IPS-18a (cell line): Measurements from ENCODE around the gene KCNE2.

Source experiments
- H3K27ac ChIP-seq: one replicate; pipeline ENCODE4 v1.5.1; 2013; ENCODE audit warnings: low read length
- H3K27me3 ChIP-seq: one replicate; pipeline ENCODE4 v1.6.1; 2013; ENCODE audit warnings: mild to moderate bottlenecking, low read length; ENCODE audit not compliant: control insufficient read depth, insufficient read depth
- H3K36me3 ChIP-seq: one replicate; pipeline ENCODE4 v1.6.1; 2013; ENCODE audit warnings: low read depth, low read length; ENCODE audit not compliant: control insufficient read depth
- H3K4me1 ChIP-seq: one replicate; pipeline ENCODE4 v1.6.1; 2013; ENCODE audit warnings: low read depth, low read length; ENCODE audit not compliant: control insufficient read depth
- H3K4me3 ChIP-seq: one replicate; pipeline ENCODE4 v1.5.1; 2013; ENCODE audit warnings: low read length
- H3K9ac ChIP-seq: one replicate; pipeline ENCODE4 v1.6.1; 2013; ENCODE audit warnings: mild to moderate bottlenecking, low read length, moderate library complexity
- H3K9me3 ChIP-seq: one replicate; pipeline ENCODE4 v1.6.1; 2013; ENCODE audit warnings: low read depth, low read length; ENCODE audit not compliant: control insufficient read depth

The KCNE2 gene, protein sequence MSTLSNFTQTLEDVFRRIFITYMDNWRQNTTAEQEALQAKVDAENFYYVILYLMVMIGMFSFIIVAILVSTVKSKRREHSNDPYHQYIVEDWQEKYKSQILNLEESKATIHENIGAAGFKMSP

GRCh38 chr21:34363733-34364132 is at the start of gene KCNE2:
KCNE2 (plus strand) TSS chr21:34364006; CDS start chr21:34370479, 6,473 bp downstream.
- Histone ChIP-seq H3K4me1 (peaks cover 3% of the 10 kb centered on the region), H3K4me3 (no peak within 1 kb of the TSS), H3K27ac (no peak within 1 kb of the TSS), H3K9ac (no peak within 1 kb of the TSS), H3K27me3 (no peaks in the 10 kb centered on the region), H3K36me3 (no peaks in the 10 kb centered on the region), H3K9me3 (no peaks in the 10 kb centered on the region)

- no peak overlapping the region for H3K27ac ChIP-seq
- no peak overlapping the region for H3K4me3 ChIP-seq
- H3K9me3 ChIP-seq: no peaks in the 10 kb centered on the region
- H3K27me3 ChIP-seq: no peaks in the 10 kb centered on the region
- no peaks in the 10 kb centered on the region for H3K36me3 ChIP-seq
- H3K4me1 ChIP-seq: no peaks in the 10 kb centered on the region
- H3K9ac ChIP-seq: no peak overlapping the region
These were observed 44.2 kb upstream of the KCNE2 start for GRCh38 chr21:34319585-34319984.

DNA sequence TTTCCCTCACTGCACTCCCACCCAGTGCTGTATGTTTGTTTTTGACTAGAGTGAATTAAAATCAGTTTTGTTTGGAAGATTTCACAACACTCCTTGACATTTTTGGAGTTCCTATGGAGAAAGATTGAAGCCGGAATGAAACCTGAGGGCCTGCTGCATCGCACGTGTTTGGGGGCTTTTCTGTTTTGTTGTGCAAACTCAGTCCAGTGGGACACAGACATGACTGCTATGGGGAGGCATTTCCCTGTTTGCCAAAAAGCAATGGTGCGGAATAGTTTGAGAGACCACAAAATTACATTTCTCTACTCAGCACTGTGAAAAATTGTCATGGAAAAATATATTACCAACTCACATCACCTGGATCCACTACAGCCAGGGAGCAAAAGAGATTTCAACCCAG is 43.8 kb upstream of the KCNE2 start:
- H3K4me1 ChIP-seq: no peaks in the 10 kb centered on the region
- no peaks in the 10 kb centered on the region for H3K9me3 ChIP-seq
- H3K4me3 ChIP-seq: no peak overlapping the region
- no peak overlapping the region for H3K9ac ChIP-seq
- no peaks in the 10 kb centered on the region for H3K27me3 ChIP-seq
- no peaks in the 10 kb centered on the region for H3K36me3 ChIP-seq
- H3K27ac ChIP-seq: no peak overlapping the region

GRCh38 chr21:34330055-34330454 is 33.8 kb upstream of the KCNE2 start:
- H3K9me3 ChIP-seq: no peaks in the 10 kb centered on the region
- no peaks in the 10 kb centered on the region for H3K27me3 ChIP-seq
- no peak overlapping the region for H3K27ac ChIP-seq
- H3K36me3 ChIP-seq: no peaks in the 10 kb centered on the region
- no peak overlapping the region for H3K4me3 ChIP-seq
- no peak overlapping the region for H3K9ac ChIP-seq
- no peaks in the 10 kb centered on the region for H3K4me1 ChIP-seq

DNA sequence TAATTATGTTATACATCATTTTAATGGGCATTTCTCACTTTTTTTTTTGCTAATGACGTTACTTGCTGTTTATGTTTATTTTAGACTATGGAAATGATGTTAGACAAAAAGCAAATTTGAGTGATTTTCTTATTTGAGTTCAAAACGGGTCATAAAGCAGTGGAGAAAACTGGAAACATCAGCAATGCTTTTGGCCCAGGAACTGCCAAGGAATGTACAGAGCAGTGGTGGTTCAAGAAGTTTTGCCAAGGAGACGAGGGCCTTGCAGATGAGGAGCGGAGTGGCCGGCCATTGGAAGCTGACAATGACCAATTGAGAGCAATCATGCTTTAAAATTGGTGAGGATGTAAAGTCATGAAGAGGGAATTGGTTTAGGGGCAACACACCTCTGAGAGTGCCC is 32.1 kb upstream of the KCNE2 start:
- Histone ChIP-seq H3K36me3 (no peaks in the 10 kb centered on the region), H3K4me3 (no peak overlapping the region), H3K9ac (no peak overlapping the region), H3K27me3 (no peaks in the 10 kb centered on the region), H3K4me1 (no peaks in the 10 kb centered on the region), H3K27ac (no peak overlapping the region), H3K9me3 (no peaks in the 10 kb centered on the region)

GRCh38 chr21:34332347-34332746 is 31.5 kb upstream of the KCNE2 start:
- no peak overlapping the region for H3K4me3 ChIP-seq
- no peaks in the 10 kb centered on the region for H3K4me1 ChIP-seq
- no peak overlapping the region for H3K9ac ChIP-seq
- no peak overlapping the region for H3K27ac ChIP-seq
- no peaks in the 10 kb centered on the region for H3K36me3 ChIP-seq
- no peaks in the 10 kb centered on the region for H3K27me3 ChIP-seq
- H3K9me3 ChIP-seq: no peaks in the 10 kb centered on the region

DNA sequence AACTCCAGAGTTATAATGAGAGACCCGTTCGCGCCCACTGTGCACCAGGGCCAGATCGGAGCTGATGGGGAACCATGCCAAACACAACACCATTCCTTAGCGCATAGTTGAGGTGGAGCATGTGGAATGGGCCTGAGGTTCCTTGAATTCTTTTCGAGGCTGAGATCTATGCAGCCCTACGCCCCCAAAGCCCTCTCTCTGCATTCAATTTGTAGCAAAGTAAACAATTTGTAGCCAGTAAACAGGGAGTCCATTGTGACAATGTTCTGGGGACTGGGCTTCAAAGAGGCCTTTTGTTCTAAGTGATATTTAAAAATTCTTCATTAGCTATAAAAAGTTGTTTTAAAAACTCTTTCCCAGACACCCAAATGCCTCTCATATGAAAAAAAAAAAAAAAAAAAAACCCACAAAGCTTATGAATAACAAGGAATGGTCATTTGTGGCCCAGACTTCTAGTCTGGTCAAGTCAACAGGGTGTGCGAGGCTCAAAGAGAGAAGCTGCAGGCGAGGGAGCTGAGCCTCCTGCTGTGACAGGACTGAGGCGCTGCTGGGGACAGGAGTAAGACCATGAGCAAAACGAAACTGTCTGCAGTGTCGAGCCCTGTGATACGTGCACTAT is 30.6 kb upstream of the KCNE2 start:
- no peaks in the 10 kb centered on the region for H3K9me3 ChIP-seq
- H3K4me1 ChIP-seq: no peaks in the 10 kb centered on the region
- H3K27ac ChIP-seq: no peak overlapping the region
- no peak overlapping the region for H3K4me3 ChIP-seq
- H3K9ac ChIP-seq: no peak overlapping the region
- H3K27me3 ChIP-seq: no peaks in the 10 kb centered on the region
- H3K36me3 ChIP-seq: no peaks in the 10 kb centered on the region

- H3K9me3 ChIP-seq: no peaks in the 10 kb centered on the region
- no peaks in the 10 kb centered on the region for H3K36me3 ChIP-seq
- no peaks in the 10 kb centered on the region for H3K27me3 ChIP-seq
- no peak overlapping the region for H3K27ac ChIP-seq
- no peaks in the 10 kb centered on the region for H3K4me1 ChIP-seq
- H3K4me3 ChIP-seq: no peak overlapping the region
- H3K9ac ChIP-seq: no peak overlapping the region
These were observed 28.5 kb upstream of the KCNE2 start for GRCh38 chr21:34335316-34335715.

- H3K27ac ChIP-seq: no peak overlapping the region
- H3K9me3 ChIP-seq: no peaks in the 10 kb centered on the region
- no peak overlapping the region for H3K9ac ChIP-seq
- no peaks in the 10 kb centered on the region for H3K4me1 ChIP-seq
- no peaks in the 10 kb centered on the region for H3K27me3 ChIP-seq
- no peak overlapping the region for H3K4me3 ChIP-seq
- no peaks in the 10 kb centered on the region for H3K36me3 ChIP-seq
These were observed 27.6 kb upstream of the KCNE2 start for GRCh38 chr21:34336245-34336644.

- no peak overlapping the region for H3K9ac ChIP-seq
- no peak overlapping the region for H3K4me3 ChIP-seq
- no peaks in the 10 kb centered on the region for H3K36me3 ChIP-seq
- H3K27ac ChIP-seq: no peak overlapping the region
- no peaks in the 10 kb centered on the region for H3K4me1 ChIP-seq
- H3K9me3 ChIP-seq: no peaks in the 10 kb centered on the region
- no peaks in the 10 kb centered on the region for H3K27me3 ChIP-seq
These were observed 26.9 kb upstream of the KCNE2 start for GRCh38 chr21:34336756-34337391.

DNA sequence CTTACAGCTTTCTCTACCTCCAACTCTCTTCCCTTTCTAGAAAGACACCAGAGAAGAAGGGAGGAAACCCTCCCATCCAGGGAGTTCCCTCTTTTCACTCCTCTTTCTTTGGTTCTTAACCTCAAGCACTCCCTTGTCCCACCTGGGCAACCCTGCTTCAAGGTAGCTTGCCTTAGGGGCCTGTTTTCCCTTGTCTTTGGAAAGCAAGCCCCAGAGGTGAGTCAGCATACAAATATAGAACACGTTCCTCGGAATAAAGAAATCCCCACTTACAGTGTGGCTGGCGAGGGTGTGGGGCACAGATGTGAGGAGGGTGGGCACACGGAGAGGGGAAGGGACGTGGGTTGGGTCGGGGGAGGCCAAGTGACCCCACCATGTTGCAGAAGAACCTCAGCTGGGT is 26.1 kb upstream of the KCNE2 start:
- Histone ChIP-seq H3K9me3 (no peaks in the 10 kb centered on the region), H3K27me3 (no peaks in the 10 kb centered on the region), H3K27ac (no peak overlapping the region)

DNA sequence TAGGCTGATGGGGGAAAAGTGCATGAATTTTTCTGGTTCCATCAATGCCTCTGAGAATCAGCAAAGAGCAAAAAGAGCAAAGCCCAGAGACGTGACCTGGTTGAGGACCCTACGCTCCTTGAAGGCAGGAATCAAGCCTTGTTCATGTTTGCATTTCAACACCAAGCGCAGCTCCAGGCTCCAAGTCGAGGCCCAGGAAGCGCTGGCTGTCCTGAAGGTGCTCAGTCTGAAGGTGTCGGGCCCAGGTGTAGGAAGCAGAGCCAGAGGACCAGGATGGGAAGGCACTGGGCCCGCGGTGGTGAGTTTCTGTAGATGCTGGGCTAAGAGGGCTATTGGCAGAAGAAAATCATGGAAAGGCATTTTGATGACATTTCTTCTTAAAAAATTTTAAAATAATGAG is 25.6 kb upstream of the KCNE2 start:
- Histone ChIP-seq H3K27ac (no peak overlapping the region), H3K4me3 (no peak overlapping the region), H3K4me1 (no peaks in the 10 kb centered on the region), H3K9ac (no peak overlapping the region), H3K27me3 (no peaks in the 10 kb centered on the region), H3K9me3 (no peaks in the 10 kb centered on the region), H3K36me3 (no peaks in the 10 kb centered on the region)

More for the DNA sequence above, 26.1 kb upstream of the KCNE2 start:
- H3K9ac ChIP-seq: no peak overlapping the region
- no peak overlapping the region for H3K4me3 ChIP-seq
- no peaks in the 10 kb centered on the region for H3K36me3 ChIP-seq
- no peaks in the 10 kb centered on the region for H3K4me1 ChIP-seq
